Lung (tissue), 12 donors: ENCODE data around the gene CBX3. TPM values are rescaled to one million over a fixed set of nuclear protein-coding genes. Genes with fewer than 3 reads are reported as not detected.

ENCODE experiments used
- ATAC-seq: fragments of 200-7000 bp; cut with Tn5 transposase; one replicate; pipeline ENCODE4 v1.9.1; 2020; ENCODE audit warnings: moderate number of reproducible peaks; ENCODE audit not compliant: insufficient read depth, low FRiP score
- DNase-seq, 3 donors: peaks; one replicate each; pipeline ENCODE4 v3.0.0-alpha.2; 2013 to 2017
- H3K27ac ChIP-seq, 2 donors: one replicate each; pipeline ENCODE4 v1.5.1; 2013; ENCODE audit warnings: mild to moderate bottlenecking in 2 of 2, moderate library complexity in 2 of 2, control low read depth in 1 of 2, inconsistent platforms in 1 of 2, low read depth in 1 of 2, low read length in 1 of 2
- H3K27me3 ChIP-seq, 3 donors: one replicate each; pipeline ENCODE4 v1.5.1; 2013; ENCODE audit warnings: low read length in 2 of 3; ENCODE audit not compliant: control insufficient read depth in 3 of 3, insufficient read depth in 3 of 3
- H3K36me3 ChIP-seq, 4 donors: one replicate each; pipeline ENCODE4 v1.5.1; 2013; ENCODE audit warnings: low read length in 4 of 4, mild to moderate bottlenecking in 1 of 4, moderate library complexity in 1 of 4; ENCODE audit not compliant: control insufficient read depth in 4 of 4, insufficient read depth in 4 of 4
- H3K4me1 ChIP-seq, 5 donors: one replicate each; pipeline ENCODE4 v1.5.1; 2013; ENCODE audit warnings: low read length in 5 of 5, mild to moderate bottlenecking in 2 of 5, moderate library complexity in 1 of 5; ENCODE audit not compliant: control insufficient read depth in 5 of 5, insufficient read depth in 5 of 5
- H3K4me3 ChIP-seq: one replicate; pipeline ENCODE4 v1.5.1; 2013; ENCODE audit warnings: mild to moderate bottlenecking, control low read depth, moderate library complexity
- H3K9ac ChIP-seq, 2 donors: one replicate each; pipeline ENCODE4 v1.5.1; 2013; ENCODE audit warnings: low read length in 2 of 2, control low read depth in 1 of 2; ENCODE audit not compliant: insufficient read depth in 1 of 2
- H3K9me3 ChIP-seq, 4 donors: one replicate each; pipeline ENCODE4 v1.5.1; 2013; ENCODE audit warnings: low read length in 3 of 4, mild to moderate bottlenecking in 1 of 4, moderate library complexity in 1 of 4; ENCODE audit not compliant: control insufficient read depth in 4 of 4, insufficient read depth in 3 of 4
- WGBS, 2 donors: extraction: QIAGEN DNeasy Blood & Tissue Kit; methylation state at CpG; one replicate each; pipeline ENCODE4 v1.1.7; 2013; 5-methylcytosine and 5-hydroxymethylcytosine counted together
- polyA plus RNA-seq, 2 donors: library from polyadenylated mRNA; stranded (reverse); fragments of 200-250 nt; gene quantifications; one replicate each; pipeline ENCODE4 v1.2.1, GENCODE V29; 2013
- total RNA-seq, 2 donors: library from RNA; depleted of rRNA in 1 of 2; stranded (reverse); fragments of >200 nt in 1 of 2; gene quantifications; one replicate each; pipeline ENCODE4 v1.2.1, GENCODE V29; 2014 to 2021
- TF ChIP-seq, protein P1 (sequence below): IDR thresholded peaks from 2 replicates; pipeline ENCODE4 v1.5.1; 2012; ENCODE audit warnings: mild to moderate bottlenecking; ENCODE audit errors: control extremely low read depth, extremely low read depth
- donor health status: control.
- donor health status: control.
- donor health status: Bipolar disorder and iron deficiency.
- donor health status: healthy.
- donor health status: DM: yes; HTN: yes; CAD: no.

CBX3 gene
- total and polyA plus RNA-seq, 4 donors, result 77.7 to 136 (median 94.9) TPM

GRCh38 chr7:26153241-26153822, 48.2 kb upstream of the CBX3 start:
- no peak for ATAC-seq
- WGBS, 2 donors, result 22 to 37% methylated on average over 18 of the region's 18 CpGs
- peaks cover 0 to 21% (median 4%) of the 10 kb centered on the region in 5 donors for H3K4me1 ChIP-seq
- H3K9me3 ChIP-seq, result no peaks in the 10 kb centered on the region
- H3K27me3 ChIP-seq, result peaks cover 0 to 42% (median 38%) of the 10 kb centered on the region in 3 donors
- TF ChIP-seq, protein P1, sequence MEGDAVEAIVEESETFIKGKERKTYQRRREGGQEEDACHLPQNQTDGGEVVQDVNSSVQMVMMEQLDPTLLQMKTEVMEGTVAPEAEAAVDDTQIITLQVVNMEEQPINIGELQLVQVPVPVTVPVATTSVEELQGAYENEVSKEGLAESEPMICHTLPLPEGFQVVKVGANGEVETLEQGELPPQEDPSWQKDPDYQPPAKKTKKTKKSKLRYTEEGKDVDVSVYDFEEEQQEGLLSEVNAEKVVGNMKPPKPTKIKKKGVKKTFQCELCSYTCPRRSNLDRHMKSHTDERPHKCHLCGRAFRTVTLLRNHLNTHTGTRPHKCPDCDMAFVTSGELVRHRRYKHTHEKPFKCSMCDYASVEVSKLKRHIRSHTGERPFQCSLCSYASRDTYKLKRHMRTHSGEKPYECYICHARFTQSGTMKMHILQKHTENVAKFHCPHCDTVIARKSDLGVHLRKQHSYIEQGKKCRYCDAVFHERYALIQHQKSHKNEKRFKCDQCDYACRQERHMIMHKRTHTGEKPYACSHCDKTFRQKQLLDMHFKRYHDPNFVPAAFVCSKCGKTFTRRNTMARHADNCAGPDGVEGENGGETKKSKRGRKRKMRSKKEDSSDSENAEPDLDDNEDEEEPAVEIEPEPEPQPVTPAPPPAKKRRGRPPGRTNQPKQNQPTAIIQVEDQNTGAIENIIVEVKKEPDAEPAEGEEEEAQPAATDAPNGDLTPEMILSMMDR, result no peak
- no peaks in the 10 kb centered on the region for H3K36me3 ChIP-seq
- H3K4me3 ChIP-seq, result peak overlapping the region; percentile 30
- H3K9ac ChIP-seq, result no peak overlapping the region
- H3K27ac ChIP-seq, result peak overlapping the region in 1 of 2 donors; percentile 26
- DNase-seq, result no peak

GRCh38 chr7:26153823-26154783, 47.4 kb upstream of the CBX3 start:
- Histone ChIP-seq H3K27ac (peak overlapping the region in 1 of 2 donors; percentile 17), H3K9ac (no peak overlapping the region), H3K27me3 (peaks cover 0 to 42% (median 38%) of the 10 kb centered on the region in 3 donors), H3K4me1 (peaks cover 0 to 21% (median 4%) of the 10 kb centered on the region in 5 donors), H3K36me3 (no peaks in the 10 kb centered on the region), H3K9me3 (no peaks in the 10 kb centered on the region), H3K4me3 (no peak overlapping the region)
- 64% methylated on average over 15 of the region's 15 CpGs for WGBS, 2 donors
- TF ChIP-seq, protein P1, result no peak
- DNase-seq (no peak), ATAC-seq (no peak)

- H3K4me1 ChIP-seq, result peaks cover 0 to 21% (median 4%) of the 10 kb centered on the region in 5 donors
- no peak overlapping the region for H3K9ac ChIP-seq
Observed at GRCh38 chr7:26155531-26156375, 45.8 kb upstream of the CBX3 start.

More at GRCh38 chr7:26155531-26156375, 45.8 kb upstream of the CBX3 start:
- TF ChIP-seq, protein P1, result no peak
- H3K4me3 ChIP-seq, result no peak overlapping the region
- no peak for DNase-seq
- ATAC-seq, result no peak
- peak overlapping the region in 1 of 2 donors; percentile 75 for H3K27ac ChIP-seq
- peaks cover 0 to 38% (median 35%) of the 10 kb centered on the region in 3 donors for H3K27me3 ChIP-seq
- H3K36me3 ChIP-seq, result no peaks in the 10 kb centered on the region
- no peaks in the 10 kb centered on the region for H3K9me3 ChIP-seq
- 40 to 59% methylated on average over 8 of the region's 8 CpGs for WGBS, 2 donors
